ENCODE data around the gene GNAS-AS1.

The GNAS-AS1 gene

DNA sequence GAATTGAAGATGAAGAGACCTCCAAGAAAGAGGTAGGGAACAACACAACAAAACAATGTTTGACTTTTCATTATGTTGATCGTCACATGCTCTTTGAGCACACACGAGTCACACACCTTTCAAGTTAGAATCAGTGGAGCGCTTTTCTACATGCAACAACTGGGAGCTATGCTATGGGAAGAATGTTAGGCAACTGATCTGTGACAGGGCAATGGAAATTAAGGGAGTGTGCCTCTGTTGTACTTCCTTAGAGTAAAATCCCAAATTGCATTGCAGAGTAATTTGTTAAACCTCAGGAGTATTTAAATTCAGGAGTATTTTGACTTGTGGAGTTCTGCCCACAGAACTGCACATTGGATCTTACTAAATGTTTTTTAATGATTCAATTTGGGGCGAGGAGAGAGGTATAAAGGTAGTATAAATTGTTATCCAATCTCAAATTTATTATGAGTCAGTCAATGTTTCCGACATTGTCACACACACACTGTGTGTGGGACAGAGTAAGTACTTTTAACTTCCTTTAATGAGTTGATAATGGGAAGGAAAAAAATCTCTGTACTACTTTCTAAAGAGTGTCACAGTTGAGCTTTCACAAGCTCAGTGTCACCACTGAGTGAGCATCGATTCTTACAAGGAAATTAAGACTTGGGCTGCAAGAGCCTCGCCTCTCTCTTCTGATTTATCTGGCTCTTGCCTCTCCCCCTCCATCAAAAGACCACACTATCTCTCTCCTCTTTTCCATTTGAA lies 12.5 kb upstream of the GNAS-AS1 start:
- DNase-seq (ENCODE audit: low read depth), result no peak
- no peak overlapping the region for H3K4me3 ChIP-seq (ENCODE audit: low read depth, low read length)
- TF ChIP-seq MYC (IDR thresholded peaks at IDR 0.05; ENCODE audit: low read depth, low read length) (no peak), POLR2A (IDR thresholded peaks at IDR 0.05; ENCODE audit: extremely low read depth, insufficient read length) (no peak)
- TF ChIP-seq, protein P1, sequence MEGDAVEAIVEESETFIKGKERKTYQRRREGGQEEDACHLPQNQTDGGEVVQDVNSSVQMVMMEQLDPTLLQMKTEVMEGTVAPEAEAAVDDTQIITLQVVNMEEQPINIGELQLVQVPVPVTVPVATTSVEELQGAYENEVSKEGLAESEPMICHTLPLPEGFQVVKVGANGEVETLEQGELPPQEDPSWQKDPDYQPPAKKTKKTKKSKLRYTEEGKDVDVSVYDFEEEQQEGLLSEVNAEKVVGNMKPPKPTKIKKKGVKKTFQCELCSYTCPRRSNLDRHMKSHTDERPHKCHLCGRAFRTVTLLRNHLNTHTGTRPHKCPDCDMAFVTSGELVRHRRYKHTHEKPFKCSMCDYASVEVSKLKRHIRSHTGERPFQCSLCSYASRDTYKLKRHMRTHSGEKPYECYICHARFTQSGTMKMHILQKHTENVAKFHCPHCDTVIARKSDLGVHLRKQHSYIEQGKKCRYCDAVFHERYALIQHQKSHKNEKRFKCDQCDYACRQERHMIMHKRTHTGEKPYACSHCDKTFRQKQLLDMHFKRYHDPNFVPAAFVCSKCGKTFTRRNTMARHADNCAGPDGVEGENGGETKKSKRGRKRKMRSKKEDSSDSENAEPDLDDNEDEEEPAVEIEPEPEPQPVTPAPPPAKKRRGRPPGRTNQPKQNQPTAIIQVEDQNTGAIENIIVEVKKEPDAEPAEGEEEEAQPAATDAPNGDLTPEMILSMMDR (IDR thresholded peaks at IDR 0.05; ENCODE audit: low read depth, low read length), result no peak
- TF ChIP-seq, protein P2, sequence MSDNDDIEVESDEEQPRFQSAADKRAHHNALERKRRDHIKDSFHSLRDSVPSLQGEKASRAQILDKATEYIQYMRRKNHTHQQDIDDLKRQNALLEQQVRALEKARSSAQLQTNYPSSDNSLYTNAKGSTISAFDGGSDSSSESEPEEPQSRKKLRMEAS (IDR thresholded peaks at IDR 0.05; ENCODE audit: low read depth, low read length), result no peak

DNA sequence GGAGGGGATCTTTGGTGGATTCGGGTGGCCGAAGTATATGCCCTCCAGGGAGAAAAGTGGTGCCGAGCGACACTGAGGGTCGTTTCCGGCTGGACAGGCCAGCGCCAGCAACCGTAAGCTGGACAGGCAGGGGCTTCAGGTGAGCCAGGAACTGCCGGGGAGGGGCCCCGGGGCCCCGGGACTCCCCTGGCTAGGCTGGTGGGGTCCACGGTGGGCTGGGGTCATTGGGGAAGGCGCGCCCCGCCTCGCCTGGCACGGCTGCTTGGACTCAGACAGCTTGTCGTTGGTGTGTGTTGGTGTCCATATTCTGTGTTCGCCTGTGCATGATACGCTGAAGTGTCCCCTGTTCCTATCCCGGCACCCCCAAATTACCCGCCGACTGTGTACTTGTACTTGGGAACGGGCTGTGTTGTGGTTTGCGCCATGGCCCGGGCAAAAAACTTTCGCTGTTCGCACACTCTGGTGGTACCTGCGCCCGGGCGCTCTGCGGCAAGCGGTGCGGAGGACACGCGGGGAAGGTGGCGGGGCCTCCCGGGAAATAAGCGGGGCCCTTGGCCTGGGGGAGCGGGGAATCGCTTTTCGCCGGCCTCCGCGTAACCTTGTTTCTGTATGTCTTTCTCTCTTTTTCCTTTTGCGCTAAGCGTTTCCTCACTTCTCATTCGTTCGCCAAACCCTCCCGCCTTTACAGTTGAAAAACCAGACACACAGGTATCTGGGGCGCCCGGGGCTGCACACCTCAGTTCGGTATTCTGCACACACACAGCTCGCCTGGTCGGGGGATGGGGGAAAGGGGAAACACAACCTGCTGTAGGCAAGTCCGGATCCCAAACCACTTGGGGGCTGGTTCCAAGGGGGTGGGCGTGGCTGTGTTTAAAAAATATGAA lies 5.0 kb upstream of the GNAS-AS1 start:
- H3K4me3 ChIP-seq (ENCODE audit: low read depth, low read length), result no peak overlapping the region
- DNase-seq (ENCODE audit: low read depth), result no peak
- TF ChIP-seq POLR2A (IDR thresholded peaks at IDR 0.05; ENCODE audit: extremely low read depth, insufficient read length), result no peak
- no peak for TF ChIP-seq MYC (IDR thresholded peaks at IDR 0.05; ENCODE audit: low read depth, low read length)
- TF ChIP-seq, protein P1 (IDR thresholded peaks at IDR 0.05; ENCODE audit: low read depth, low read length), result no peak
- TF ChIP-seq, protein P2 (IDR thresholded peaks at IDR 0.05; ENCODE audit: low read depth, low read length), result no peak

DNA sequence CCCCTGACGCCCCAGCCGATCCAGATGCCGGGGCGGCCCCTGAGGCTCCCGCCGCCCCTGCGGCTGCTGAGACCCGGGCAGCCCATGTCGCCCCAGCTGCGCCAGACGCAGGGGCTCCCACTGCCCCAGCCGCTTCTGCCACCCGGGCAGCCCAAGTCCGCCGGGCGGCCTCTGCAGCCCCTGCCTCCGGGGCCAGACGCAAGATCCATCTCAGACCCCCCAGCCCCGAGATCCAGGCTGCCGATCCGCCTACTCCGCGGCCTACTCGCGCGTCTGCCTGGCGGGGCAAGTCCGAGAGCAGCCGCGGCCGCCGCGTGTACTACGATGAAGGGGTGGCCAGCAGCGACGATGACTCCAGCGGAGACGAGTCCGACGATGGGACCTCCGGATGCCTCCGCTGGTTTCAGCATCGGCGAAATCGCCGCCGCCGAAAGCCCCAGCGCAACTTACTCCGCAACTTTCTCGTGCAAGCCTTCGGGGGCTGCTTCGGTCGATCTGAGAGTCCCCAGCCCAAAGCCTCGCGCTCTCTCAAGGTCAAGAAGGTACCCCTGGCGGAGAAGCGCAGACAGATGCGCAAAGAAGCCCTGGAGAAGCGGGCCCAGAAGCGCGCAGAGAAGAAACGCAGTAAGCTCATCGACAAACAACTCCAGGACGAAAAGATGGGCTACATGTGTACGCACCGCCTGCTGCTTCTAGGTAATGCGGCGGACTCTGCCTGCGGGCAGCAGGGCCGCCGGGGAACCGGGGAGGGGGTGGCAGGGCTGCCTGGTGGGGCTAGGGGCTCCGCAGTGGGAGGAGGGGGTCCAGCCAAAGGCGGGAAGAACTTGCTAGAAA lies 4.2 kb upstream of the GNAS-AS1 start:
- no peak overlapping the region for H3K4me3 ChIP-seq (ENCODE audit: low read depth, low read length)
- TF ChIP-seq POLR2A (IDR thresholded peaks at IDR 0.05; ENCODE audit: extremely low read depth, insufficient read length) (no peak), MYC (IDR thresholded peaks at IDR 0.05; ENCODE audit: low read depth, low read length) (no peak)
- TF ChIP-seq, protein P2 (IDR thresholded peaks at IDR 0.05; ENCODE audit: low read depth, low read length), result no peak
- TF ChIP-seq, protein P1 (IDR thresholded peaks at IDR 0.05; ENCODE audit: low read depth, low read length), result no peak
- DNase-seq (ENCODE audit: low read depth), result no peak

DNA sequence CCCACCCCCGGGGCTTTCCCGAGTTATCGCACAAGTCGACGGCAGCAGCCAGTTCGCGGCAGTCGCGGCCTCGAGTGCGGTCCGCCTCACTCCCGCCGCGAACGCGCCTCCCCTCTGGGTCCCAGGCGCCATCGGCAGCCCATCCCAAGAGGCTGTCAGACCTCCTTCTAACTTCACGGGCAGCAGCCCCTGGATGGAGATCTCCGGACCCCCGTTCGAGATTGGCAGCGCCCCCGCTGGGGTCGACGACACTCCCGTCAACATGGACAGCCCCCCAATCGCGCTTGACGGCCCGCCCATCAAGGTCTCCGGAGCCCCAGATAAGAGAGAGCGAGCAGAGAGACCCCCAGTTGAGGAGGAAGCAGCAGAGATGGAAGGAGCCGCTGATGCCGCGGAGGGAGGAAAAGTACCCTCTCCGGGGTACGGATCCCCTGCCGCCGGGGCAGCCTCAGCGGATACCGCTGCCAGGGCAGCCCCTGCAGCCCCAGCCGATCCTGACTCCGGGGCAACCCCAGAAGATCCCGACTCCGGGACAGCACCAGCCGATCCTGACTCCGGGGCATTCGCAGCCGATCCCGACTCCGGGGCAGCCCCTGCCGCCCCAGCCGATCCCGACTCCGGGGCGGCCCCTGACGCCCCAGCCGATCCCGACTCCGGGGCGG lies 3.4 kb upstream of the GNAS-AS1 start:
- TF ChIP-seq MYC (IDR thresholded peaks at IDR 0.05; ENCODE audit: low read depth, low read length) (no peak), POLR2A (IDR thresholded peaks at IDR 0.05; ENCODE audit: extremely low read depth, insufficient read length) (no peak)
- TF ChIP-seq, protein P1 (IDR thresholded peaks at IDR 0.05; ENCODE audit: low read depth, low read length), result no peak
- TF ChIP-seq, protein P2 (IDR thresholded peaks at IDR 0.05; ENCODE audit: low read depth, low read length), result no peak
- no peak overlapping the region for H3K4me3 ChIP-seq (ENCODE audit: low read depth, low read length)
- no peak for DNase-seq (ENCODE audit: low read depth)

DNA sequence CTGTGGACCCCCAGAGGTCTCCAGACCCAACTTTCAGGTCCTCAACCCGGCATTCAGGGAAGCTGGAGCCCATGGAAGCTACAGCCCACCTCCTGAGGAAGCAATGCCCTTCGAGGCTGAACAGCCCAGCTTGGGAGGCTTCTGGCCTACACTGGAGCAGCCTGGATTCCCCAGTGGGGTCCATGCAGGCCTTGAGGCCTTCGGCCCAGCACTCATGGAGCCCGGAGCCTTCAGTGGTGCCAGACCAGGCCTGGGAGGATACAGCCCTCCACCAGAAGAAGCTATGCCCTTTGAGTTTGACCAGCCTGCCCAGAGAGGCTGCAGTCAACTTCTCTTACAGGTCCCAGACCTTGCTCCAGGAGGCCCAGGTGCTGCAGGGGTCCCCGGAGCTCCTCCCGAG lies 2.8 kb upstream of the GNAS-AS1 start:
- no peak overlapping the region for H3K4me3 ChIP-seq (ENCODE audit: low read depth, low read length)
- no peak for DNase-seq (ENCODE audit: low read depth)
- TF ChIP-seq, protein P2 (IDR thresholded peaks at IDR 0.05; ENCODE audit: low read depth, low read length), result no peak
- TF ChIP-seq, protein P1 (IDR thresholded peaks at IDR 0.05; ENCODE audit: low read depth, low read length), result no peak
- TF ChIP-seq MYC (IDR thresholded peaks at IDR 0.05; ENCODE audit: low read depth, low read length), result no peak
- no peak for TF ChIP-seq POLR2A (IDR thresholded peaks at IDR 0.05; ENCODE audit: extremely low read depth, insufficient read length)

Data from NB4 (cell line).